IPS-11a (cell line): ENCODE measurements around the gene MME.

ENCODE experiments used
- H3K4me3 ChIP-seq: one replicate; pipeline ENCODE4 v1.5.1; 2013; ENCODE audit warnings: low read depth, low read length, control low read depth

The MME gene

GRCh38 chr3:155079746-155080487 is at the start of gene MME:
Gene MME, plus strand, starts transcription at chr3:155080319. Its CDS starts 3,849 bp downstream, at chr3:155084168.
- peak within 1 kb of the TSS; percentile 73 for H3K4me3 ChIP-seq

GRCh38 chr3:155031186-155031585 is 48.9 kb upstream of the MME start:
- no peak overlapping the region for H3K4me3 ChIP-seq

- no peak overlapping the region for H3K4me3 ChIP-seq
Measured at GRCh38 chr3:155032918-155033317, 47.2 kb upstream of the MME start.

- H3K4me3 ChIP-seq, result no peak overlapping the region
Measured at GRCh38 chr3:155034786-155035185, 45.3 kb upstream of the MME start.

- no peak overlapping the region for H3K4me3 ChIP-seq
Measured at GRCh38 chr3:155035553-155035952, 44.6 kb upstream of the MME start.

GRCh38 chr3:155037508-155038202 is 42.5 kb upstream of the MME start:
- no peak overlapping the region for H3K4me3 ChIP-seq

GRCh38 chr3:155038203-155038554 is 41.9 kb upstream of the MME start:
- no peak overlapping the region for H3K4me3 ChIP-seq

GRCh38 chr3:155046935-155047334 is 33.2 kb upstream of the MME start:
- H3K4me3 ChIP-seq, result no peak overlapping the region

GRCh38 chr3:155047672-155048071 is 32.4 kb upstream of the MME start:
- no peak overlapping the region for H3K4me3 ChIP-seq

- no peak overlapping the region for H3K4me3 ChIP-seq
Measured at GRCh38 chr3:155049959-155050358, 30.2 kb upstream of the MME start.

GRCh38 chr3:155052470-155052869 is 27.6 kb upstream of the MME start:
- H3K4me3 ChIP-seq, result no peak overlapping the region

GRCh38 chr3:155053756-155054155 is 26.4 kb upstream of the MME start:
- H3K4me3 ChIP-seq, result no peak overlapping the region

GRCh38 chr3:155064920-155065319 is 15.2 kb upstream of the MME start:
- no peak overlapping the region for H3K4me3 ChIP-seq

GRCh38 chr3:155065537-155065936 is 14.6 kb upstream of the MME start:
- H3K4me3 ChIP-seq, result no peak overlapping the region

- H3K4me3 ChIP-seq, result no peak overlapping the region
Measured at GRCh38 chr3:155069729-155070128, 10.4 kb upstream of the MME start.

GRCh38 chr3:155070316-155070715 is 9.8 kb upstream of the MME start:
- H3K4me3 ChIP-seq, result no peak overlapping the region

GRCh38 chr3:155070932-155071387 is 9.2 kb upstream of the MME start:
- H3K4me3 ChIP-seq, result no peak overlapping the region

- no peak overlapping the region for H3K4me3 ChIP-seq
Measured at GRCh38 chr3:155075200-155075599, 4.9 kb upstream of the MME start.

GRCh38 chr3:155076888-155077287 is 3.2 kb upstream of the MME start:
- H3K4me3 ChIP-seq, result no peak overlapping the region

- peak overlapping the region; percentile 47 for H3K4me3 ChIP-seq
Measured at GRCh38 chr3:155078711-155079467, 1.2 kb upstream of the MME start.

- H3K4me3 ChIP-seq, result peak overlapping the region; percentile 73
Measured at GRCh38 chr3:155079468-155079745, 712 bp upstream of the MME start.

- H3K4me3 ChIP-seq, result peak overlapping the region; percentile 73
Measured at GRCh38 chr3:155080692-155081091, 573 bp downstream of the MME start.
